Measurements from ENCODE around the gene DNAAF5.

Gene DNAAF5

GRCh38 chr7:783556-784490 is 57.3 kb downstream of the DNAAF5 start:
- TF ChIP-seq FOXM1 (IDR thresholded peaks at IDR 0.05; ENCODE audit: borderline replicate concordance, low read depth) (no peak), MAX (IDR thresholded peaks at IDR 0.05) (no peak), RAD21 (IDR thresholded peaks at IDR 0.05; ENCODE audit: low read depth) (no peak)

GRCh38 chr7:784971-785370 is 58.5 kb downstream of the DNAAF5 start:
- TF ChIP-seq YY1 (IDR thresholded peaks at IDR 0.05; ENCODE audit: low read depth): no peak
- TF ChIP-seq FOXM1 (IDR thresholded peaks at IDR 0.05; ENCODE audit: borderline replicate concordance, low read depth): no peak
- TF ChIP-seq REST (IDR thresholded peaks at IDR 0.05; ENCODE audit: low read depth): no peak
- TF ChIP-seq RAD21 (IDR thresholded peaks at IDR 0.05; ENCODE audit: low read depth): no peak

- no peak for TF ChIP-seq MAX (IDR thresholded peaks at IDR 0.05)
- TF ChIP-seq NFIC (IDR thresholded peaks at IDR 0.05): no peak
- TF ChIP-seq EP300 (IDR thresholded peaks at IDR 0.05; ENCODE audit: borderline replicate concordance): no peak
- no peak for TF ChIP-seq ZBTB7A (IDR thresholded peaks at IDR 0.05; ENCODE audit: low read depth)
- TF ChIP-seq TCF12 (IDR thresholded peaks at IDR 0.05; ENCODE audit: low read depth): no peak
- TF ChIP-seq USF1 (IDR thresholded peaks at IDR 0.05): no peak
- no peak for TF ChIP-seq CEBPB (IDR thresholded peaks at IDR 0.05)
- no peak for TF ChIP-seq CREB1 (IDR thresholded peaks at IDR 0.05; ENCODE audit: low read depth)
- TF ChIP-seq FOXM1 (IDR thresholded peaks at IDR 0.05; ENCODE audit: borderline replicate concordance, low read depth): no peak
- TF ChIP-seq TAF1 (IDR thresholded peaks at IDR 0.05; ENCODE audit: low read depth): no peak
- no peak for TF ChIP-seq TEAD4 (IDR thresholded peaks at IDR 0.05)
- no peak for TF ChIP-seq YY1 (IDR thresholded peaks at IDR 0.05; ENCODE audit: low read depth)
- no peak for TF ChIP-seq RAD21 (IDR thresholded peaks at IDR 0.05; ENCODE audit: low read depth)
- no peak for TF ChIP-seq EGR1 (IDR thresholded peaks at IDR 0.05)
- no peak for TF ChIP-seq REST (IDR thresholded peaks at IDR 0.05; ENCODE audit: low read depth)
Measured at GRCh38 chr7:785416-785815, 58.9 kb downstream of the DNAAF5 start.

GRCh38 chr7:786472-787255 is 60.2 kb downstream of the DNAAF5 start:
- TF ChIP-seq RAD21 (IDR thresholded peaks at IDR 0.05; ENCODE audit: low read depth): peak; percentile 92
- TF ChIP-seq REST (IDR thresholded peaks at IDR 0.05; ENCODE audit: low read depth): no peak
- no peak for TF ChIP-seq FOXM1 (IDR thresholded peaks at IDR 0.05; ENCODE audit: borderline replicate concordance, low read depth)
